Hepatocyte (in vitro differentiated cells): Measurements from ENCODE around the gene CATSPERD. TPM values are rescaled to one million over a fixed set of nuclear protein-coding genes. Genes with fewer than 3 reads are reported as not detected.

Experiments used
- DNase-seq: peaks from one replicate; pipeline ENCODE4 v3.0.0-alpha.2; 2016; ENCODE audit warnings: low spot score
- H2AFZ ChIP-seq: fragments of 200-600 bp; sonication (generic); 2 replicates; pipeline ENCODE4 v1.6.0; 2016; ENCODE audit warnings: antibody characterized with exemption, mild to moderate bottlenecking
- H3K27ac ChIP-seq: fragments of 200-600 bp; sonication (generic); 2 replicates; pipeline ENCODE4 v1.5.1; 2016; ENCODE audit warnings: mild to moderate bottlenecking
- H3K27me3 ChIP-seq: fragments of 200-600 bp; sonication (generic); 2 replicates; pipeline ENCODE4 v1.6.1; 2016
- H3K36me3 ChIP-seq: fragments of 200-600 bp; sonication (generic); replicated peaks from 2 replicates; pipeline ENCODE4 v1.5.1; 2016; ENCODE audit warnings: low read depth; ENCODE audit not compliant: insufficient read depth
- H3K4me1 ChIP-seq: fragments of 200-600 bp; sonication (generic); 2 replicates; pipeline ENCODE4 v1.5.1; 2016; ENCODE audit warnings: mild to moderate bottlenecking, moderate library complexity; ENCODE audit not compliant: insufficient read depth
- H3K4me2 ChIP-seq: fragments of 200-600 bp; sonication (generic); 2 replicates; pipeline ENCODE4 v1.6.0; 2016
- H3K4me3 ChIP-seq: fragments of 200-600 bp; sonication (generic); 2 replicates; pipeline ENCODE4 v1.5.1; 2016; ENCODE audit warnings: mild to moderate bottlenecking
- H3K79me2 ChIP-seq: fragments of 200-600 bp; sonication (generic); 2 replicates; pipeline ENCODE4 v1.6.0; 2017; ENCODE audit warnings: mild to moderate bottlenecking
- H3K9me2 ChIP-seq: fragments of 200-600 bp; sonication (generic); replicated peaks from 2 replicates; pipeline ENCODE4 v1.6.0; 2017; ENCODE audit warnings: mild to moderate bottlenecking; ENCODE audit not compliant: insufficient read depth
- H3K9me3 ChIP-seq: fragments of 200-600 bp; sonication (generic); 2 replicates; pipeline ENCODE4 v1.5.1; 2016; ENCODE audit warnings: low read depth, mild to moderate bottlenecking
- H4K20me1 ChIP-seq: fragments of 200-600 bp; sonication (generic); 2 replicates; pipeline ENCODE4 v1.6.0; 2016; ENCODE audit warnings: mild to moderate bottlenecking; ENCODE audit not compliant: insufficient read depth, poor library complexity, severe bottlenecking
- CTCF ChIP-seq: fragments of 200-600 bp; sonication (generic); IDR thresholded peaks from 2 replicates; pipeline ENCODE4 v1.5.1; 2016; ENCODE audit warnings: antibody characterized with exemption, mild to moderate bottlenecking; ENCODE audit not compliant: poor library complexity
- EZH2 ChIP-seq: fragments of 200-600 bp; sonication (generic); IDR thresholded peaks from 2 replicates; pipeline ENCODE4 v1.6.1; 2016; ENCODE audit warnings: antibody characterized with exemption, mild to moderate bottlenecking, borderline replicate concordance
- EZH2phosphoT487 ChIP-seq: fragments of 200-600 bp; sonication (generic); IDR thresholded peaks from one replicate; pipeline ENCODE4 v1.6.1; 2018; ENCODE audit warnings: antibody characterized with exemption, mild to moderate bottlenecking, low read depth, moderate library complexity; ENCODE audit not compliant: unreplicated experiment, severe bottlenecking
- WGBS: methylation state at CpG from one replicate; pipeline ENCODE4 v1.1.6; 2016; ENCODE audit warnings: low lambda C conversion rate; ENCODE audit errors: missing lambda C conversion rate; 5-methylcytosine and 5-hydroxymethylcytosine counted together
- polyA plus RNA-seq: library from polyadenylated mRNA; unstranded; fragments of >200 nt; fragmentation: Nextera tagmentation; extraction: Ambion mirVana; gene quantifications from 2 replicates; pipeline ENCODE4 v1.2.1, GENCODE V29; 2016
- total RNA-seq: library from RNA; depleted of rRNA; stranded (reverse); fragments of >200 nt; gene quantifications from 2 replicates; pipeline ENCODE4 v1.2.3, GENCODE V29; 2014

Gene CATSPERD
- total and polyA plus RNA-seq, 2 experiments from 2014 or later, result not detected

GRCh38 chr19:5822181-5822844 is 101.9 kb downstream of the CATSPERD start:
- Histone ChIP-seq H3K79me2 (no peaks in the 10 kb centered on the region), H3K4me2 (no peak overlapping the region), H3K27me3 (no peaks in the 10 kb centered on the region), H3K9me3 (no peaks in the 10 kb centered on the region), H4K20me1 (no peaks in the 10 kb centered on the region), H3K36me3 (no peaks in the 10 kb centered on the region), H3K27ac (no peak overlapping the region), H3K4me3 (no peak overlapping the region), H3K9me2 (no peaks in the 10 kb centered on the region), H2AFZ (no peak overlapping the region), H3K4me1 (peaks cover under 1% of the 10 kb centered on the region)
- 75% methylated on average over 28 of the region's 30 CpGs for WGBS
- no peak for DNase-seq
- no peak for TF ChIP-seq EZH2phosphoT487
- TF ChIP-seq EZH2, result no peak
- TF ChIP-seq CTCF, result no peak

GRCh38 chr19:5823579-5824281 is 103.3 kb downstream of the CATSPERD start:
- Histone ChIP-seq H3K9me3 (no peaks in the 10 kb centered on the region), H4K20me1 (no peaks in the 10 kb centered on the region), H3K36me3 (no peaks in the 10 kb centered on the region), H3K4me2 (no peak overlapping the region), H3K27ac (no peak overlapping the region), H3K4me1 (peaks cover 7% of the 10 kb centered on the region), H2AFZ (no peak overlapping the region), H3K4me3 (no peak overlapping the region), H3K27me3 (no peaks in the 10 kb centered on the region), H3K9me2 (no peaks in the 10 kb centered on the region), H3K79me2 (no peaks in the 10 kb centered on the region)
- TF ChIP-seq EZH2, result no peak
- TF ChIP-seq CTCF, result peak; percentile 2
- 86% methylated on average over 30 of the region's 30 CpGs for WGBS
- no peak for DNase-seq

GRCh38 chr19:5824751-5825150 is 104.3 kb downstream of the CATSPERD start:
- H2AFZ ChIP-seq, result no peak overlapping the region
- no peaks in the 10 kb centered on the region for H3K9me2 ChIP-seq
- 93% methylated on average over 9 of the region's 10 CpGs for WGBS
- no peaks in the 10 kb centered on the region for H4K20me1 ChIP-seq
- H3K4me2 ChIP-seq, result no peak overlapping the region
- DNase-seq, result no peak
- H3K27ac ChIP-seq, result no peak overlapping the region
- TF ChIP-seq CTCF (no peak), EZH2phosphoT487 (no peak), EZH2 (no peak)
- H3K27me3 ChIP-seq, result no peaks in the 10 kb centered on the region
- H3K4me3 ChIP-seq, result no peak overlapping the region
- H3K36me3 ChIP-seq, result no peaks in the 10 kb centered on the region
- H3K79me2 ChIP-seq, result no peaks in the 10 kb centered on the region
- H3K4me1 ChIP-seq, result peaks cover 15% of the 10 kb centered on the region
- H3K9me3 ChIP-seq, result no peaks in the 10 kb centered on the region
